ENCODE results near the gene ADM5.

ADM5 gene

DNA sequence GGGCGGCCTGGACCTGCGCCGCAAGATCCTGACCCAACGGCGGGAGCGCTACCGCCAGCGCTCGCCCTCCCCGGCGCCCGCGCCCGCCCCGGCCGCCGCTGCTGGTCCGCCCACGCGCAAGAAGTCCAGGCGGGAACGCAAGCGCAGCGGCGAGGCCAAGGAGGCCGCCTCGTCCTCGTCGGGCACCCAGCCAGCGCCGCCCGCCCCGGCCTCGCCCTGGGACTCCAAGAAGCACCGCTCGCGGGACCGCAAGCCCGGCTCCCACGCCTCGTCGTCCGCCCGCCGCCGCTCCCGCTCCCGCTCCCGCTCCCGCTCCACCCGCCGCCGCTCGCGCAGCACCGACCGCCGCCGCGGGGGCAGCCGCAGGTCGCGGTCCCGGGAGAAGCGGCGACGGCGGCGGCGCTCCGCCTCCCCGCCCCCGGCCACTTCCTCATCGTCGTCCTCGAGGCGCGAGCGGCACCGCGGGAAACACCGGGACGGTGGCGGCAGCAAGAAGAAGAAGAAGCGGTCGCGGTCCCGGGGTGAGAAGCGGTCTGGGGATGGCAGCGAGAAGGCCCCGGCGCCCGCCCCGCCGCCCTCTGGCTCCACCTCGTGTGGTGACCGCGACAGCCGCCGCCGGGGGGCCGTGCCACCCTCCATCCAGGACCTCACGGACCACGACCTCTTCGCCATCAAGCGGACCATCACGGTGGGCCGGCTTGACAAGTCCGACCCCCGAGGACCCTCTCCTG lies 37.4 kb upstream of the ADM5 start:
- no peaks in the 10 kb centered on the region for H3K9me3 ChIP-seq (ENCODE audit: control insufficient read depth in 1 of 2, low read length in 2 of 2)
- no peak overlapping the region for H3K27ac ChIP-seq (ENCODE audit: low read length)
- no peak overlapping the region for H3K4me3 ChIP-seq (ENCODE audit: low read depth in 1 of 2, low read length in 2 of 2)
- peaks cover 43 to 78% of the 10 kb centered on the region in 2 donors for H3K36me3 ChIP-seq (ENCODE audit: control insufficient read depth in 1 of 2, insufficient read depth in 2 of 2, low read length in 2 of 2)
- H3K4me1 ChIP-seq (ENCODE audit: control insufficient read depth in 1 of 2, insufficient read depth in 2 of 2, low read length in 2 of 2): no peaks in the 10 kb centered on the region
- H3K27me3 ChIP-seq (ENCODE audit: low read depth, low read length): no peaks in the 10 kb centered on the region

GRCh38 chr19:49652551-49653465 lies 36.6 kb upstream of the ADM5 start:
- Histone ChIP-seq H3K27me3 (ENCODE audit: low read depth, low read length) (no peaks in the 10 kb centered on the region), H3K27ac (ENCODE audit: low read length) (no peak overlapping the region), H3K4me3 (ENCODE audit: low read depth in 1 of 2, low read length in 2 of 2) (no peak overlapping the region), H3K9me3 (ENCODE audit: control insufficient read depth in 1 of 2, low read length in 2 of 2) (no peaks in the 10 kb centered on the region), H3K4me1 (ENCODE audit: control insufficient read depth in 1 of 2, insufficient read depth in 2 of 2, low read length in 2 of 2) (no peaks in the 10 kb centered on the region), H3K36me3 (ENCODE audit: control insufficient read depth in 1 of 2, insufficient read depth in 2 of 2, low read length in 2 of 2) (peaks cover 45 to 79% of the 10 kb centered on the region in 2 donors)

- Histone ChIP-seq H3K4me3 (ENCODE audit: low read depth in 1 of 2, low read length in 2 of 2) (no peak overlapping the region), H3K9me3 (ENCODE audit: control insufficient read depth in 1 of 2, low read length in 2 of 2) (no peaks in the 10 kb centered on the region), H3K4me1 (ENCODE audit: control insufficient read depth in 1 of 2, insufficient read depth in 2 of 2, low read length in 2 of 2) (no peaks in the 10 kb centered on the region), H3K27ac (ENCODE audit: low read length) (no peak overlapping the region), H3K27me3 (ENCODE audit: low read depth, low read length) (no peaks in the 10 kb centered on the region), H3K36me3 (ENCODE audit: control insufficient read depth in 1 of 2, insufficient read depth in 2 of 2, low read length in 2 of 2) (peaks cover 47 to 86% of the 10 kb centered on the region in 2 donors)
These were observed 36.0 kb upstream of the ADM5 start for GRCh38 chr19:49653466-49653806.

DNA sequence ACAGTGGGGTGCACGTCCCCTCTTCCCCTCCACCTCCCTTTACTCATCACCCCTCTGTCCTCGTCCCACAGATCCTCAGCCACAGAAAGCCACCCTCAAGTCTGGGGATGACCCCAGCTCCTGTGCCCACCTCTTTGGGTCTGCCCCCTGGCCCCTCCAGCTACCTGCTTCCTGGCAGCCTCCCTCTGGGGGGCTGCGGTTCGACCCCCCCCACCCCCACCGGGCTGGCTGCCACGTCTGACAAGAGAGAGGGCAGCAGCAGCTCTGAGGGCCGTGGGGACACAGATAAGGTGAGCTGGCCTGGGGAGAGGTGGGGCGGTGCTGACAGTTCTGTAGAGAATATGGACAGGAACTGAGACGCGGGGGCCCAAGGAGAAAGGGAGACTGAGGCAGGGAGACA lies 34.8 kb upstream of the ADM5 start:
- Histone ChIP-seq H3K36me3 (ENCODE audit: control insufficient read depth in 1 of 2, insufficient read depth in 2 of 2, low read length in 2 of 2) (peaks cover 54 to 90% of the 10 kb centered on the region in 2 donors), H3K27ac (ENCODE audit: low read length) (no peak overlapping the region), H3K4me1 (ENCODE audit: control insufficient read depth in 1 of 2, insufficient read depth in 2 of 2, low read length in 2 of 2) (no peaks in the 10 kb centered on the region), H3K9me3 (ENCODE audit: control insufficient read depth in 1 of 2, low read length in 2 of 2) (no peaks in the 10 kb centered on the region), H3K4me3 (ENCODE audit: low read depth in 1 of 2, low read length in 2 of 2) (no peak overlapping the region), H3K27me3 (ENCODE audit: low read depth, low read length) (no peaks in the 10 kb centered on the region)

DNA sequence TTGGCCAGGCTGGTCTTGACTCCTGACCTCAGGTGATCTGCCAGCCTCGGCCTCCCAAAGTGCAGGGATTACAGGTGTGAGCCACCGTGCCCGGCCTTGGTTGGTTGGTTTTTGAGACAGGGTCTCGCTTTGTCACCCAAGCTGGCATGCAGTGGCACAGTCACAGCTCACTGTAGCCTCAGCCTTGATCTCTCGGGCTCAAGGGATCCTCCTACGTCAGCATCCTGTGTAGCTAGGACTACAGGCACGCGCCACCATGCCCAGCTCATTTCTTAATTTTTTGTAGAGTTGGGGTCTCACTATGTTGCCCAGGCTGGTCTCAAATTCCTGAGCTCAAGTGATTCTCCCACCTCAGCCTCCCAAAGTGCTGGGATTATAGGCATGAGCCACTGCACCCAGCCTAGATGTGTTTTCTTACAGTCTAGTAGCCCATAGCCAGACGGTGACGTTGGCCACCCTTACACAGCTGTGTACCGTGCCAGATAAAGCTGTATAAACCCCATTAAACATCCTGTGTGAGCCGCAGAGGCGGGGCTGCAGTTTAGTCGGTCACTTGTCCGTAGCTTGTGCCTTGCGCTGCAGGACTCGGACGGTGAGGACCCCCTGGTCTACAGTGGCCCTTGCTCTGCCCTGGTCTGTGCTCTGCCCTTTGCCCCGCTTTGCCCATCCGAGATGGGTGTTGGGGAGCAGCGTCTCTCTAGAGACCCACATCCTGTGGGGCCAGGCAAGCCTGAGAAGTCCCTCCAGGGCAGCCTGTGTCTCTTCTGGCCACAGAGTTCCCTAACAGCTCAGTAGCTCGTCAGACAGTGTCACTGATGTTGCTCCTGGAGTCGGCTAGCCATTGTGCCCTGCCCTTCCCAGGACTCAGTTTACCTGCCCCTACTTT lies 33.6 kb upstream of the ADM5 start:
- no peak overlapping the region for H3K4me3 ChIP-seq (ENCODE audit: low read depth in 1 of 2, low read length in 2 of 2)
- H3K36me3 ChIP-seq (ENCODE audit: control insufficient read depth in 1 of 2, insufficient read depth in 2 of 2, low read length in 2 of 2): peaks cover 44 to 89% of the 10 kb centered on the region in 2 donors
- no peaks in the 10 kb centered on the region for H3K27me3 ChIP-seq (ENCODE audit: low read depth, low read length)
- H3K27ac ChIP-seq (ENCODE audit: low read length): no peak overlapping the region
- H3K9me3 ChIP-seq (ENCODE audit: control insufficient read depth in 1 of 2, low read length in 2 of 2): no peaks in the 10 kb centered on the region
- H3K4me1 ChIP-seq (ENCODE audit: control insufficient read depth in 1 of 2, insufficient read depth in 2 of 2, low read length in 2 of 2): no peaks in the 10 kb centered on the region

DNA sequence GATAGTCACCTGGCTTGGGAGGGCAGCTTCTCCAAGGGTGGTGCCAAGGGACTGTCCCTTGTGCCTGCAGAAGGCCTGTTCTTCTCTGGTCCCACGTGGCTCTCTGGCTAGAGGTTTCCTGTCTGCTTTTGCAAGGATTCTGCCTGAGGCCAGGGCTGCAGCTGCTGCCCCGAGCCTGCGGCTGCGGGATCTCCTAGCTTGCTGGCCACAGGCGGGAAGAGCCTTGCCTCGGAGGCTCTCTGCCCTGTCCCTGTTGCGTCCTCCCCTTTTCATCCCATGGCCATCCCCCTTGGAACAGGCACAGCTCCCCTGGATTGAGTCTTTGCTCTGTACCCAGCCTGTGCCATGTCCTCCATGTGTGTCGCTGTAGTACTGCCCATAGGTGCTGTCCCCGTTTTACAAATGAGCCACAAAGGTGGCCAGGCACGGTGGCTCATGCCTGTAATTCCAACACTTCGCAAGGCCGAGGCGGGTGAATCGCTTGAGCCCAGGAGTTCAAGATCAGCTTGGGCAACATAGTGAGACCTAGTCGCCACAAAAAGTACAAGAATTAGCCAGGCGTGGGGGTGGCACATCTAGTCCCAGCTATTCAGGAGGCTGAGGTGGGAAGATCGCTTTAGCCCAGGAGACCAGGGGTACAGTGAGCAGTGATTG lies 32.8 kb upstream of the ADM5 start:
- H3K27me3 ChIP-seq (ENCODE audit: low read depth, low read length): no peaks in the 10 kb centered on the region
- peaks cover 48 to 90% of the 10 kb centered on the region in 2 donors for H3K36me3 ChIP-seq (ENCODE audit: control insufficient read depth in 1 of 2, insufficient read depth in 2 of 2, low read length in 2 of 2)
- H3K27ac ChIP-seq (ENCODE audit: low read length): no peak overlapping the region
- H3K9me3 ChIP-seq (ENCODE audit: control insufficient read depth in 1 of 2, low read length in 2 of 2): no peaks in the 10 kb centered on the region
- no peaks in the 10 kb centered on the region for H3K4me1 ChIP-seq (ENCODE audit: control insufficient read depth in 1 of 2, insufficient read depth in 2 of 2, low read length in 2 of 2)
- no peak overlapping the region for H3K4me3 ChIP-seq (ENCODE audit: low read depth in 1 of 2, low read length in 2 of 2)

DNA sequence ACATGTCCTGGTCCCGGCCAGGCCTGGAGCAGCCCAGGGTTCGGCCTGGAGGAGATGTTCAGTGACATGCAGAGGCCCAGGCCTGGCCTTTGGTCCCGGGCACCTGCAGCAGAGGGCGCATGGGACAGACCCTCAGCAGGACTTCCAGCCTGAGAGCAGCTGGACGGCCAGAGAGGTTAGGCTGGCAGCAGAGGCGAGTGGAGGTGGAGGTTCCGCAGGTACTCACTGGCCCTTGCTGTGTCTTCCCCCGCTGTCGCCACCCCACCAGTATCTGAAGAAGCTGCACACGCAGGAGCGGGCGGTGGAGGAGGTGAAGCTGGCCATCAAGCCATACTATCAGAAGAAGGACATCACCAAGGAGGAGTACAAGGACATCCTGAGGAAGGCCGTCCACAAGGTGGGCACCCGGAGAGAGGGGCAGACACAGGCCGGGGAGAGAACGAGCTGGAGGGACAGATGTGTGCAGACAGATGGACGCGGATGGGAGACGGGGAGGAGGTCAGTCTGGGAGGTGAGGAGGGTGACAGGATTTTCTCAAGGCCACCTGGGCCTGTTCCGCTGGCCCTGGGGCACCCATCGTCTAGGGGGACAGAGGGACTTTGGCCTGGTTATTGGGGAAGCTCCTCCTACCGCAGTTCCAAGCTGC lies 31.8 kb upstream of the ADM5 start:
- Histone ChIP-seq H3K9me3 (ENCODE audit: control insufficient read depth in 1 of 2, low read length in 2 of 2) (no peaks in the 10 kb centered on the region), H3K4me1 (ENCODE audit: control insufficient read depth in 1 of 2, insufficient read depth in 2 of 2, low read length in 2 of 2) (no peaks in the 10 kb centered on the region), H3K4me3 (ENCODE audit: low read depth in 1 of 2, low read length in 2 of 2) (no peak overlapping the region), H3K36me3 (ENCODE audit: control insufficient read depth in 1 of 2, insufficient read depth in 2 of 2, low read length in 2 of 2) (peaks cover 52 to 93% of the 10 kb centered on the region in 2 donors), H3K27me3 (ENCODE audit: low read depth, low read length) (no peaks in the 10 kb centered on the region), H3K27ac (ENCODE audit: low read length) (no peak overlapping the region)

DNA sequence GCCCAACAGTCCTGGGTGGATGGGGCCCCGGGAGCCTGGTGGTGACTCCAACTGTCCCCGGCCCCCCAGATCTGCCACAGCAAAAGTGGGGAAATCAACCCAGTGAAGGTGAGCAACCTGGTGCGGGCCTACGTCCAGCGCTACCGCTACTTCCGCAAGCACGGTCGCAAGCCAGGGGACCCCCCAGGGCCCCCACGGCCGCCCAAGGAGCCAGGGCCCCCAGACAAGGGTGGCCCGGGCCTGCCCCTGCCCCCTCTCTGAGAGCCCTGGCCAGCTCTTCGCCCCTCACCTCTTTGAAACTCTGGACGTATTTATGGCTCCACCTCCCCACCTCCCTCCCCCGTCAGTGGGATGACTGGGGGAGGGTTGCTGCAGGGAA lies 31.3 kb upstream of the ADM5 start:
- H3K4me1 ChIP-seq (ENCODE audit: control insufficient read depth in 1 of 2, insufficient read depth in 2 of 2, low read length in 2 of 2): no peaks in the 10 kb centered on the region
- no peak overlapping the region for H3K4me3 ChIP-seq (ENCODE audit: low read depth in 1 of 2, low read length in 2 of 2)
- H3K36me3 ChIP-seq (ENCODE audit: control insufficient read depth in 1 of 2, insufficient read depth in 2 of 2, low read length in 2 of 2): peaks cover 52 to 92% of the 10 kb centered on the region in 2 donors
- no peaks in the 10 kb centered on the region for H3K9me3 ChIP-seq (ENCODE audit: control insufficient read depth in 1 of 2, low read length in 2 of 2)
- H3K27ac ChIP-seq (ENCODE audit: low read length): no peak overlapping the region
- H3K27me3 ChIP-seq (ENCODE audit: low read depth, low read length): no peaks in the 10 kb centered on the region

GRCh38 chr19:49658566-49659442 lies 30.6 kb upstream of the ADM5 start:
- Histone ChIP-seq H3K4me1 (ENCODE audit: control insufficient read depth in 1 of 2, insufficient read depth in 2 of 2, low read length in 2 of 2) (peaks cover 0 to 5% of the 10 kb centered on the region in 2 donors), H3K4me3 (ENCODE audit: low read depth in 1 of 2, low read length in 2 of 2) (no peak overlapping the region), H3K27me3 (ENCODE audit: low read depth, low read length) (no peaks in the 10 kb centered on the region), H3K27ac (ENCODE audit: low read length) (no peak overlapping the region), H3K9me3 (ENCODE audit: control insufficient read depth in 1 of 2, low read length in 2 of 2) (no peaks in the 10 kb centered on the region), H3K36me3 (ENCODE audit: control insufficient read depth in 1 of 2, insufficient read depth in 2 of 2, low read length in 2 of 2) (peaks cover 52 to 86% of the 10 kb centered on the region in 2 donors)

Data from muscle layer of duodenum (tissue), 2 donors.